Esophagus squamous epithelium (tissue), 4 donors: ENCODE results near the gene BRINP3.

Experiments used
- POLR2A ChIP-seq, 4 donors: fragments of 450-650 bp; IDR thresholded peaks; one replicate each; pipeline ENCODE4 v1.6.1; 2017; ENCODE audit warnings: antibody characterized with exemption in 4 of 4, mild to moderate bottlenecking in 4 of 4, moderate library complexity in 3 of 4
- TF ChIP-seq, protein P1 (sequence below), 6 experiments: fragments of 450-650 bp in 4 of 6; fragments of 200-600 bp in 2 of 6; sonication (generic) in 2 of 6; IDR thresholded peaks; one replicate each; pipeline ENCODE4 v1.5.1; 2016 to 2019; ENCODE audit warnings: antibody characterized with exemption in 6 of 6, mild to moderate bottlenecking in 4 of 6, moderate library complexity in 4 of 6

DNA sequence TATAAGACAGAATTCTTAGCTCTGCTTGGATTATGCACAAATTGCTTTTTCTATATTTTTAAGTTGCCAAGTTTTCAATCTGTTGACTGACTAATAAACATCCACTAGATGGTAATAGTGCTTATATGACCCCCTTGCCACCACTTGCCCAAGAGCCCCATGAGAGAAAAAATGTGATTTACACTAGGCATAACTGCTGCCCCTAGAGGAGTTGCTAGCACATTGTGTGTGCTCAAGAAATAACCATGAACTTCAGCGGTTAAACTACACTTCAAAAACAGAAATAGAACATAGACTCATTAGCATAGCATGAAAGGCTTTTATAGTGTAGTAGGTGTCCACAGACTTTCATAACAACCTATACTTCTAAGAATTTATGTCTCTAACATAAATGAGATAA, 61.4 kb downstream of the BRINP3 start:
- TF ChIP-seq POLR2A (IDR thresholded peaks at IDR 0.05) = no peak
- TF ChIP-seq, protein P1, sequence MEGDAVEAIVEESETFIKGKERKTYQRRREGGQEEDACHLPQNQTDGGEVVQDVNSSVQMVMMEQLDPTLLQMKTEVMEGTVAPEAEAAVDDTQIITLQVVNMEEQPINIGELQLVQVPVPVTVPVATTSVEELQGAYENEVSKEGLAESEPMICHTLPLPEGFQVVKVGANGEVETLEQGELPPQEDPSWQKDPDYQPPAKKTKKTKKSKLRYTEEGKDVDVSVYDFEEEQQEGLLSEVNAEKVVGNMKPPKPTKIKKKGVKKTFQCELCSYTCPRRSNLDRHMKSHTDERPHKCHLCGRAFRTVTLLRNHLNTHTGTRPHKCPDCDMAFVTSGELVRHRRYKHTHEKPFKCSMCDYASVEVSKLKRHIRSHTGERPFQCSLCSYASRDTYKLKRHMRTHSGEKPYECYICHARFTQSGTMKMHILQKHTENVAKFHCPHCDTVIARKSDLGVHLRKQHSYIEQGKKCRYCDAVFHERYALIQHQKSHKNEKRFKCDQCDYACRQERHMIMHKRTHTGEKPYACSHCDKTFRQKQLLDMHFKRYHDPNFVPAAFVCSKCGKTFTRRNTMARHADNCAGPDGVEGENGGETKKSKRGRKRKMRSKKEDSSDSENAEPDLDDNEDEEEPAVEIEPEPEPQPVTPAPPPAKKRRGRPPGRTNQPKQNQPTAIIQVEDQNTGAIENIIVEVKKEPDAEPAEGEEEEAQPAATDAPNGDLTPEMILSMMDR (IDR thresholded peaks at IDR 0.05) = no peak
